Right ventricle myocardium superior (tissue), 1 donor: ENCODE data around the gene BRD8. TPM values are rescaled to one million over a fixed set of nuclear protein-coding genes. Genes with fewer than 3 reads are reported as not detected.
"Not testable (repeated sequence)": the region's sequence is repeated elsewhere in the genome, so short reads cannot be mapped to it uniquely, and the experiment has no call there.

Source experiments
- ATAC-seq: fragments of 200-7000 bp; cut with Tn5 transposase; one replicate; pipeline ENCODE4 v1.9.1; 2020; ENCODE audit warnings: mild to moderate bottlenecking; ENCODE audit not compliant: poor library complexity
- DNase-seq: peaks from one replicate; pipeline ENCODE4 v3.0.0-alpha.2; 2020
- intact Hi-C: fragments of 100-400 bp; cut with DNase I; formaldehyde crosslinking; loops from one replicate; pipeline ENCODE4 v1.11.2; 2022
- long read RNA-seq: library from polyadenylated mRNA; unstranded; transcript quantifications from one replicate; pipeline ENCODE4 v2.0.0, GENCODE V29; 2021
- total RNA-seq: library from RNA; stranded (reverse); fragmentation: NEBNext Ultra II Directional; extraction: Animal tissue kit (Norgen Biotek cat#: 25700); gene quantifications from one replicate; pipeline ENCODE4 v1.2.1, GENCODE V29; 2021
- donor health status: DM: no; HTN: yes; CAD: no; lungs with severe emphysema.

The BRD8 gene, protein sequence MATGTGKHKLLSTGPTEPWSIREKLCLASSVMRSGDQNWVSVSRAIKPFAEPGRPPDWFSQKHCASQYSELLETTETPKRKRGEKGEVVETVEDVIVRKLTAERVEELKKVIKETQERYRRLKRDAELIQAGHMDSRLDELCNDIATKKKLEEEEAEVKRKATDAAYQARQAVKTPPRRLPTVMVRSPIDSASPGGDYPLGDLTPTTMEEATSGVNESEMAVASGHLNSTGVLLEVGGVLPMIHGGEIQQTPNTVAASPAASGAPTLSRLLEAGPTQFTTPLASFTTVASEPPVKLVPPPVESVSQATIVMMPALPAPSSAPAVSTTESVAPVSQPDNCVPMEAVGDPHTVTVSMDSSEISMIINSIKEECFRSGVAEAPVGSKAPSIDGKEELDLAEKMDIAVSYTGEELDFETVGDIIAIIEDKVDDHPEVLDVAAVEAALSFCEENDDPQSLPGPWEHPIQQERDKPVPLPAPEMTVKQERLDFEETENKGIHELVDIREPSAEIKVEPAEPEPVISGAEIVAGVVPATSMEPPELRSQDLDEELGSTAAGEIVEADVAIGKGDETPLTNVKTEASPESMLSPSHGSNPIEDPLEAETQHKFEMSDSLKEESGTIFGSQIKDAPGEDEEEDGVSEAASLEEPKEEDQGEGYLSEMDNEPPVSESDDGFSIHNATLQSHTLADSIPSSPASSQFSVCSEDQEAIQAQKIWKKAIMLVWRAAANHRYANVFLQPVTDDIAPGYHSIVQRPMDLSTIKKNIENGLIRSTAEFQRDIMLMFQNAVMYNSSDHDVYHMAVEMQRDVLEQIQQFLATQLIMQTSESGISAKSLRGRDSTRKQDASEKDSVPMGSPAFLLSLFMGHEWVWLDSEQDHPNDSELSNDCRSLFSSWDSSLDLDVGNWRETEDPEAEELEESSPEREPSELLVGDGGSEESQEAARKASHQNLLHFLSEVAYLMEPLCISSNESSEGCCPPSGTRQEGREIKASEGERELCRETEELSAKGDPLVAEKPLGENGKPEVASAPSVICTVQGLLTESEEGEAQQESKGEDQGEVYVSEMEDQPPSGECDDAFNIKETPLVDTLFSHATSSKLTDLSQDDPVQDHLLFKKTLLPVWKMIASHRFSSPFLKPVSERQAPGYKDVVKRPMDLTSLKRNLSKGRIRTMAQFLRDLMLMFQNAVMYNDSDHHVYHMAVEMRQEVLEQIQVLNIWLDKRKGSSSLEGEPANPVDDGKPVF
- 26.4 TPM for total RNA-seq
- long read RNA-seq, transcript BRD8-201 (22 exons, 3,198 nt), result major isoform, 31 of 64 reads
- long read RNA-seq, transcript BRD8-203 (21 exons, 2,982 nt), result minor isoform, 15 of 64 reads
- long read RNA-seq, partial matches to known transcripts, result 7 of 64 reads
- long read RNA-seq, other reads (novel, unspliced or antisense), result 11 of 64 reads

DNA sequence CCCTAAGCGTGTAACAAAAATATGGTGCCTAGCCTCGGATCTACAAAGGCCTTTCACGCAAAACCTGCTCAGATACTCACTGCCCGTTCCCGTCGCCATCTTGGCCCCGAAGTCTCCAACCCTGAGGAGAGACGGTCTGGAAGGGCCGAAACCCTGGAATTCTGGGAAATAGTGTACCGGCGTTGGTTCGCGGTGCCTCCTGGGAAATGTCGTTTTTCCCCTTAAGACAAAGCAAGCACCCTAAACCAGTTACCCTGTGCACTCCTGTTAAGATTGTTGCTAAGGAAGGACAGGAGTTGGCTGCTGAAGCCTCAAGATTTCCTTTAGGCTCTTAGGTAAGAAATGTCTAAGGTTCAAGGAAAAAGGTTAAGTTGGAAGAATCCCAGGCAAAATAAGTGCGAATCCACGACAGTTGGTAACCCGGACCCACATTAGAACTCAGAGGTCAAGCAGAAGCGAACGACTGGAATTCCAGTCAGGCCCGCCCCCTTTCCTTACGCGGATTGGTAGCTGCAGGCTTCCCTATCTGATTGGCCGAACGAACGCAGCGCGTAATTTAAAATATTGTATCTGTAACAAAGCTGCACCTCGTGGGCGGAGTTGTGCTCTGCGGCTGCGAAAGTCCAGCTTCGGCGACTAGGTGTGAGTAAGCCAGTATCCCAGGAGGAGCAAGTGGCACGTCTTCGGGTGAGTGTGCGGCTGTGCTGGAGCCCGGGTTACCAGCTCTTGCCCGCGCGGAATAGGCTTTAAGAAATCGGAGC lies at the start of gene BRD8, which contains the start of gene KIF20A:
Gene BRD8, minus strand, starts transcription at position 115 of the 761 bp plus-strand sequence. Its CDS starts 16 bp downstream, at position 99.
Gene KIF20A, plus strand, starts transcription at position 597 of the 761 bp plus-strand sequence. CDS start 569 bp downstream, outside the sequence.
- ATAC-seq (peak; percentile 98), DNase-seq (peak; percentile 96)
- intact Hi-C loops, result no loop called here

DNA sequence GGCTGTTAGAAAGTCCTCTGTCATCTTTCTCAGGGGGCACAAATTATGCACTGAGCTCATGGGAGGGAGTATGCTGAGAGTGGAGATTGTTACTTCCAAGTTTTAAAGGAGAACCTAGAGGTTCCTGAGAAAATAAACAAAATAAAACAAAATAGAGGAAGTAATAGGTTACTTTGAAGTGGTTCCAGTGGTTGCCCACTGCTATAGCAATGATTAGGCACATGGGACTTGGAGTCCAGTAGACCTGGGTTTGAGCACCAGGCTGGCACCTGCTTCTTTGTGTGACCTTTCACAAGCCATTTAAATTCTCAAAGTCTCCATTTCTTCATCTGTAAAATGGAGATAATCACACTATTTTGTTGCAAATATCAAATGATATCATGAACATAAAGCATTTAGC lies 48.5 kb upstream of the BRD8 start:
- intact Hi-C loops, result no loop called here

DNA sequence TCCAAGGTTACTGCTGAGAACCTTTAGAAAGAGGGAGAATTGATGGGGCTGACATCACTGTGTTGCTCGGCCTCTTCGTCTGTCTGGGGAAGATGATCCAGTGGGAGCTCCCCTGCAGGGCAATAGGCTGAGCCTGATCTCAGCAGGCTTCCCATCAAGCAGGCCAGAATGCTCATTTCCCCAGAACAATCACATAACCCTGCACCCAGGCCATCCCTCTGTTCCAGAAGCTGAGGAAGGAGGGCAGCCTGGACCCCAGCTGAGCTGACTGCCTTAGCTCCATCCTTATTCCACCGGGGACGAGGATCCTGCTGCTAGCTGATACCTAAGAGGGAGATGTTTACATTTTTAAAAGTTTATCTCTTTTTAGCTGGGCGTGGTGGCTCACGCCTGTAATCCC lies 46.3 kb upstream of the BRD8 start:
- intact Hi-C loops, result loop anchor here (5.0 kb wide), 1 partner anchor 58 kb away; no protein-coding TSS in a partner anchor
- ATAC-seq (no peak), DNase-seq (no peak)

More for the DNA sequence above, 48.5 kb upstream of the BRD8 start:
- ATAC-seq, result no peak
- DNase-seq, result no peak

DNA sequence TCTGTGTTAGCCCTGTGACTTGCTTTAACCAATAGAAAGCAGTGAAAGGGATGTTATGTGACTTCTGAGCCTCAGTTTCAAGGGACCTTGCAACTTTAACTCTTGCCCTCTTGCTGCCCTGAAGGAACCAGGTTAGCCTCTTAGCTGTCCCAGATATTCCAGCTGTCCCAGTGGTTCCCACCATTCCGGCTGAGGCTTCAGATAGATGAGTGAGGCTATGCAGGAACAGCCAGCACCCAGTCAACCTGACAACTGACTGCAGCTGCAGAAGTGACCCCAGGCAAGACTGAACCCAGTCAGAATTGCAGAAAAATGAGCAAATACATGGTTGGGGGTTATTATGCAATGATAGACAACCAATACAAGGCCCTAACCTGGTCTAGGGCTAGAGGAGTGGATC lies 45.1 kb upstream of the BRD8 start:
- DNase-seq, result no peak
- intact Hi-C loops, result loop anchor here (5.0 kb wide), 1 partner anchor 59 kb away; no protein-coding TSS in a partner anchor
- no peak for ATAC-seq

DNA sequence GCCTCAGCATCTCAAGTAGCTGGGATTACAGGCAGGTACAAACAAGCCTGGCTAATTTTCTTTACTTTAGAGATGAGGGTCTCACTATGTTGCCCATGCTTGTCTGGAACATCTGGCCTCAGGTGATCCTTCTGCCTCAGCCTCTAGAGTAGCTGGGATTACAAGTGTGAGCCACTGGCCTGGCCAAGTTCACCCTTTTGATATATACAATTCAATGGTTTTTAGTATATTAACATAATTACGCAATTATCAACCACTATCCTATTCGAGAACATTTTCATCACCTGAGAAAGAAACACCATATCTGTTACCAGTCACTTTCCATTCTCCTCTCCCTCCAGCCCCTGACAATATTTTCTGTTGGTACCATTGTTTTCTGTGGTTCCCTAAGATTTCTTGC lies 38.4 kb upstream of the BRD8 start:
- ATAC-seq, result no peak
- intact Hi-C loops, result no loop called here
- no peak for DNase-seq

DNA sequence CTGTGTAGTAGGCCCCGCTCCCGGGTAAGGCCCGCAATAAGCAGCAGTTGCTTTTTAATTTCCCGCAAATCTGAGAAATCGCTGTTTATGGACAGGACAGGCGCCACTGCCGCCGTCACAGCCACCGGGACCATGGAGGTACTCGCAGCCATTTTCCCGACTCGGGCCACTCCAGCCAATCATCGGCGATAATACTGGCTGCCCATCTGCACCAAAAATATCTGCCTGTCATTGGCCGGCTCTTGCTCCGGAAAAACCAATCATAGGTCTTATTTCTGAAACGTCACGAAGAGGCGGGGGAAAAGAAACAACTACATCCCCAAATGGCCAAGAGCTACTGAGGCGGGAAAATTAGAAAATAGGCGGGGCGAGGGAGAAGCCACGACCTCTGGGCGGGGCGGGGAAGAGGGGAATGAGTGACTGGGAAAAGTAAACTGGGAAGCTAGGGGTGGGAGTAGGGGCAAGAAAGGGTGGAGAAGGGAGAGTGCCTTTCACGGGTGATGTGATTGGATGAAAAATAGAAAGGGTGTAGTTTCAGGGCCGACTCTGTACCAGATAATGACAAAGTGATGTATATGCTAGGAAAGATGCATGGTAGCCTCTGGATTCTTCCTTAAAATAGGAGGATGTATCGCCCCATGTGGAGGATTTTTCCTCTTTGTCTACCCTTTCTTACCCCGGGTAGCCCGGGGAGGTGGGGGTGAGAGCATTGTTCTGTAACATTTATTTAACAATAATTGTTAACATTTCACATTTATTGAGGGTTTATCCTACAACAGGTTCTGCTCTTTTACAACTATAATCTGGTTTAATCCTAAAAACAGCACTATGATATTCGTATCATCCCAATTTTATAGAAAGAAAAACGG lies 35.0 kb upstream of the BRD8 start, which contains the start of gene CDC23:
Gene CDC23, minus strand, starts transcription at position 163 of the 869 bp plus-strand sequence. Its CDS starts 11 bp downstream, at position 152.
- peak; percentile 92 for DNase-seq
- intact Hi-C loops, result no loop called here
- peak; percentile 99 for ATAC-seq

DNA sequence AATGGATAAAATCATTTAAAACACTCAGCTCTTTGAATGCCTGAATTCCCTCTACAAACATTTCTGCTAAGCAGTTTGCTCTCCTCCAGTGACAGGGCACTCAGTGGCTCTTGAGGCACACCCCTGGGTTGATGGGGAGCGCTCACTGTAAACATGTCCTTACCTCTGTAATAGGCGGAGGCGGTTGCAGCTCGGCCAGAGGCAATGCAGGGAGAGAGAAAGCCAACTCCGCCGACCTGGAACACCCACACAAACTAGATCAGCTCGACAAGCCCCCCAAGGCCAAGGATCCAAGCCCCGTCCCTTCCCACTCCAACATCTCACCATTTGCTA lies 34.4 kb upstream of the BRD8 start:
- peak; percentile 32 for ATAC-seq

DNA sequence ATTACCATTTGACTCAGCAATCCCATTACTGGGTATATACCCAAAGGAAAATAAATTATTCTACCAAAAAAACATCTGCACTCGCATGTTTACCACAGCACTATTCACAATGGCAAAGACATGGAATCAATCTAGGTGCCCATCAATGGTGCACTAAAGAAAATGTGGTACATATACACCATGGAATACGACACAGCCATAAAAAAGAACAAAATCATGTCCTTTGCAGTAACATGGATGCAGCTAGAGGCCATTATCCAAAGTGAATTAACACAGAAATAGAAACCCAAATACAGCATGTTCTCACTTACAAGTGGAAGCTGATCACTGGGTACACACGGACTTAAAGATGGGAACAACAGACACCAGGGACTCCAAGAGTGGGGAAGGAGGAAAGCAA lies 32.6 kb upstream of the BRD8 start:
- intact Hi-C loops, result no loop called here
- DNase-seq, result no peak
- no peak for ATAC-seq

More for the DNA sequence above, 34.4 kb upstream of the BRD8 start:
- DNase-seq, result peak; percentile 43
- intact Hi-C loops, result no loop called here

DNA sequence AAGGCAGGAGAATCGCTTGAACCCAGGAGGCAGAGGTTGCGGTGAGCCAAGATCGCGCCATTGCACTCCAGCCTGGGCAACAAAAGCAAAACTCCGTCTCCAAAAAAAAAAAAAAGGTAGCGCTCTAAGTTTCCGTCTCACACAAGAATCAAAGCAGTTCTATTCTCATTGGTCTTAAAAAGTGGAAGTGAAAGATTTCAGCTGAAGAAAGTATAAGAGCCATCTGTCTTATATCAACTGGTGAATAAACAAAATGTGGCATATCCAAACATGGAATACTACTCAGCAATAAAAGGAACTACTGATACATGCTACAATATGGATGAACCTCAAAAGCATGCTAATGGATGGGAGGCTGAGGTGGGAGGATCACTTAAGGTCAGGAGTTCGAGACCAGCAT lies 15.4 kb upstream of the BRD8 start:
- DNase-seq, intact Hi-C loops, ATAC-seq: not testable (repeated sequence)

DNA sequence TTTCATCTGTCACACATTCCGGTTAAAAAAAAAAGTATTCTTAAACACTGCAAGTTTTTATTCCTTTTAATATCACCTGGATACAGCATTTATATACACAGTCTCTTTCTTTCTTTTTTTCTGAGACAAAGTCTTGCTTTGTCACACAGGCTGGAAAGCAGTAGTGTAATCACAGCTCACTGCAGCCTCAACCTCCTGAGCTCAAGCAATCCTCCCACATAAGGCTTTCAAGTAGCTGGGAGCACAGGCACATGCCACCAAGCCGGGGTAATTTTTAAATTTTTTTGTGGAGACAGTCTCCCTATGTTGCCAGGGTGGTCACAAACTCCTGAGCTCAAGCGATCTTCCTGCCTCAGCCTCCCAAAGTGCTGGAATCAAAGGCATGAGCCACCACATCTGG lies 14.4 kb upstream of the BRD8 start:
- no peak for ATAC-seq
- DNase-seq, result no peak
- intact Hi-C loops, result no loop called here

DNA sequence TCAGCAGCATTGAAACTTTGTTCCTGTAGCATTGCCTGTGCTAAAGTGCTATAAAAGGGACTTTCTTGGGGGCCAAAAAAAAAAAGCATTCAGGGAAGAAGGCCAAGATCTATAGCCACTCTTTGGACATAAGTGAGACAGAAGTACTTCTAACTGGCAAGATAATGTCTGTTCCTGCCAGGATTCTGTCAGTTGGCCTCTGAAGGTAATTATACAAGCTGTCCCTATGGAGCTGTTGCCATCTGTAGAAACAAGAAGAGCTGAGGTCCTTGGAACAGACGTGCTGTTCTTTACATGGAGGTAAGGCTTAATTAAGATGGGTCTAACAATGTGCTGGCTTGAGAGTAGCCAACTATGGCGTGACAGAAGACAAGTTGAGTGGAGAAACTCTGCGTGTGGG lies 10.2 kb upstream of the BRD8 start:
- DNase-seq (no peak), ATAC-seq (peak; percentile 88)

DNA sequence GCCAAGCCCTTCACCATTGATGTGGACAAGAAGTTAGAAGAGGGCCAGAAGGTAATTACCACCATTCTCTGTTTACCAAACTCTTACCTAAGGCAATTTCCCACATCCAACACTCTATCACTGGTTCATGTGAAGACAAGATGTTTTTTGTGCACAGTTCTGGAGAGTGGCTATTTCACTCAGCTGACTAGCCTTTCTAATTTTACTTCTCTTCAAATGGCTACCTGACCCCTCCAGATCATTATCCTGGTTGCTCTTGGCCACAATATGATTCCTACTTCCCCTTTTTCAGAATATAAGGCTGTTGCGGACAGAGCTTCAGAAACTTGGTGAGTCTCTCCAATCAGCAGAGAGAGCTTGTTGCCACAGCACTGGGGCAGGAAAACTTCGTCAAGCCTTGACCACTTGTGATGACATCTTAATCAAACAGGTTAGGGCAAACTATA lies 7.6 kb upstream of the BRD8 start:
- intact Hi-C loops, result no loop called here
- DNase-seq (no peak), ATAC-seq (no peak)

More for the DNA sequence above, 10.2 kb upstream of the BRD8 start:
- intact Hi-C loops, result no loop called here

DNA sequence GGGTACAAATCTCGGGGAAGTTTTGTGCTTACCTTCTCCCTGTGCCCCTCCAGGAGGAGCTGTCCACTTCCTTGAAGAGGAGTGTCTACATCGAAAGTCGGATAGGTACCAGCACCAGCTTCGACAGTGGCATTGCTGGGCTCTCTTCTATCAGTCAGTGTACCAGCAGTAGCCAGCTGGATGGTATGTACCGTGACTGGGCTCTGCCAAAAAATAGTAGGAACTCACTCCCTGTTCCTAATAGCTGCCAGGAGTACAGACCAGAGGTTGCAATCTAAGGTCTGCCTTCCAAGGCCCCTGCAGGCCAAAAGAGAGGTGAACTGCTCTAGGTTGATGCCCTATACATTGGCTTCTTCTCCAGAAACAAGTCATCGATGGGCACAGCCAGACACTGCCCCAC lies 4.4 kb upstream of the BRD8 start:
- DNase-seq (no peak), ATAC-seq (peak; percentile 41)
- intact Hi-C loops, result no loop called here

DNA sequence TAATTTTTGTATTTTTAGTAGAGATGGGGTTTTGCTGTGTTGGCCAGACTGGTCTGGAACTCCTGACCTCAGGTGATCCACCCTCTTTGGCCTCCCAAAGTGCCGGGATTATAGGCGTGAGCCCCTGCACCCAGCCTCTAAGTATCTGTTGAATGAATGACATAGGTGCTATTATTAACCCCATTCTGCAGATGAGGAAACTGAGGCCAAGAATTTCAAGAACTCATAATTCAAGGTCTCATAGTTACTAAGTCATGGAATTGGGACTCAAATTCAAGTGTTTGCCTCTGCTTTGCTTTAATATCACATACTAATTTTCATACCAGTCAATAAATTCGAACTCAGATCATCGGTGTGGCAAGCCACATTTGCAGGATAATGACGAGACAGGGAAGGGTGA lies 2.4 kb upstream of the BRD8 start:
- DNase-seq (no peak), ATAC-seq (no peak)
- intact Hi-C loops, result no loop called here

DNA sequence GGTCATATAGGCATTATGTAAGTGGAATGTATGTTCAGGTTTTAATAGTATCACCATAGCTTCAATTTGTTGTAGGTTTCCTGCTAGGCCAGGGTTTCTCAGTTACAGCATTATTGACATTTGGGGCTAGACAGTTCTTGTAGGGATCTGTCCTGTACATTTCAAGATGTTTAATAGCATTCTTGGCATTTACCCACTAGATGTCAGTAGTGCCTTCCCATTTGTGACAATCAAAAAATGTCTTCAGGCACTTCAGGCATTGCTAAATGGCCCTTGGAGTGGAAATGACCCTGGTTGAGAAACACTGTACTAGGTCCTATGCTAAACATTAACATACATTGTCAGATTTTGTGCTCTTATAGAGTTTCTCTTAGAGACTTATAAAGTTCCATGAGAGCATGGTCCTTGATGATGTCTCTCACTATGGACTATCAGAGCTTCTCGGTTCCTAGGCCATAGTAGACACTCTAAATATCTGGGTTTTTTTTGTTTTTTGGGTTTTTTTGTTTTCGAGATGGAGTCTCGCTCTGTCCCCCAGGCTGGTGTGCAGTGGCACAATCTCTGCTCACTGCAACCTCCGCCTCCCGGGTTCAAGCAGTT lies 1.9 kb upstream of the BRD8 start:
- DNase-seq, result no peak
- intact Hi-C loops, result no loop called here
- ATAC-seq, result no peak

DNA sequence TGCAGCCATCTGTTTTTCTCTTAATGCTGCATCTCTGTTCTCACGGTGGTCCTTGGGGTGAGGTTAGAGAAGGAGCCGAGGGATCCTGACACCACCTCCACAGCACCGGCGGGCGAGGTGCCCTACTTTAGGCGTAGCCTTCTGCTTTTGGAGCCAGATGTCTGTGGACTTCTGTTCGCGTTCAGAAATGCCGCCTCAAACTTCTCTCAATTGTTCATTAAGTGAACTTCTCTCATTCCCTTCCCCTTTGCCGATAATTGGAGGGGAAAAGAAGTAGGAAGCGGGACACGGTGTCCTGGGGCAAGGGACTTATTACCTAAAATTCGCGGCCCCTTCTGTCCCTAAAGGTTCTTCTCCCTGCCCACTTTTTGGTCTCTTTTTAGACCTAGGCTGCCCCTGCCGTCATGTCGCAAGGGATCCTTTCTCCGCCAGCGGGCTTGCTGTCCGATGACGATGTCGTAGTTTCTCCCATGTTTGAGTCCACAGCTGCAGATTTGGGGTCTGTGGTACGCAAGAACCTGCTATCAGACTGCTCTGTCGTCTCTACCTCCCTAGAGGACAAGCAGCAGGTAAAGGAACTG lies 937 bp upstream of the BRD8 start:
- ATAC-seq, result no peak
- intact Hi-C loops, result no loop called here

More for the DNA sequence above, 937 bp upstream of the BRD8 start:
- no peak for DNase-seq
